ENCODE results near the gene FAM50A. TPM values are rescaled to one million over a fixed set of nuclear protein-coding genes. Genes with fewer than 3 reads are reported as not detected.

Gene FAM50A
- total RNA-seq, 4 donors from 2014 or later = 39.9 to 130 (median 52.0) TPM

DNA sequence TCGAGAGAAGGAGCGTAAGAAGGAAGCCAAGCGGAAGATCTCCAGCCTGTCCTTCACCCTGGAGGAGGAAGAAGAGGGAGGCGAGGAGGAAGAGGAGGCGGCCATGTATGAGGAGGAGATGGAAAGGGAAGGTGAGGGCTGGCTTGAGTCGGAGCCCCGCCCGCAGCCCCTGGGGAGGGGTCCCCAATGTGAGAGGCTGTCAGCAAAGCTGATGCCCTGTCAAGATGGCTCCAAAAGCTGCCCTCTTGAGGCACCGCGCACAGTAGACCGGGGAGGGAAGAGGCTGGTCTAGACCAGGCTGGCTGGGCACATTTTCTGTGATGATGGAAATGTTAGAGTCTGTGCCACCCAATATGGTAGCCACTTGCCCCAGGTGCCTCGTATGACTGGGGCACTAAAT, 2.5 kb downstream of the FAM50A start:
- no peak for DNase-seq
- no peak overlapping the region for H3K27ac ChIP-seq
- no peak overlapping the region for H3K4me3 ChIP-seq
- peaks cover 0 to 17% (median 8%) of the 10 kb centered on the region in 4 donors for H3K4me1 ChIP-seq
- no peaks in the 10 kb centered on the region for H3K9me3 ChIP-seq
- no peaks in the 10 kb centered on the region for H3K27me3 ChIP-seq
- TF ChIP-seq POLR2AphosphoS5 (IDR thresholded peaks at IDR 0.05) (no peak), EP300 (IDR thresholded peaks at IDR 0.05; ENCODE audit: low read depth) (no peak), POLR2A (IDR thresholded peaks at IDR 0.05) (no peak)
- TF ChIP-seq, protein P1, sequence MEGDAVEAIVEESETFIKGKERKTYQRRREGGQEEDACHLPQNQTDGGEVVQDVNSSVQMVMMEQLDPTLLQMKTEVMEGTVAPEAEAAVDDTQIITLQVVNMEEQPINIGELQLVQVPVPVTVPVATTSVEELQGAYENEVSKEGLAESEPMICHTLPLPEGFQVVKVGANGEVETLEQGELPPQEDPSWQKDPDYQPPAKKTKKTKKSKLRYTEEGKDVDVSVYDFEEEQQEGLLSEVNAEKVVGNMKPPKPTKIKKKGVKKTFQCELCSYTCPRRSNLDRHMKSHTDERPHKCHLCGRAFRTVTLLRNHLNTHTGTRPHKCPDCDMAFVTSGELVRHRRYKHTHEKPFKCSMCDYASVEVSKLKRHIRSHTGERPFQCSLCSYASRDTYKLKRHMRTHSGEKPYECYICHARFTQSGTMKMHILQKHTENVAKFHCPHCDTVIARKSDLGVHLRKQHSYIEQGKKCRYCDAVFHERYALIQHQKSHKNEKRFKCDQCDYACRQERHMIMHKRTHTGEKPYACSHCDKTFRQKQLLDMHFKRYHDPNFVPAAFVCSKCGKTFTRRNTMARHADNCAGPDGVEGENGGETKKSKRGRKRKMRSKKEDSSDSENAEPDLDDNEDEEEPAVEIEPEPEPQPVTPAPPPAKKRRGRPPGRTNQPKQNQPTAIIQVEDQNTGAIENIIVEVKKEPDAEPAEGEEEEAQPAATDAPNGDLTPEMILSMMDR (IDR thresholded peaks at IDR 0.05) = no peak
- in situ Hi-C loops (cut with MboI; ENCODE audit: low pct_ligation_motif_present in 1 of 4, low pct_unique_long_range_greater_than_20kb in 1 of 4, low sequenced_read_pairs in 3 of 4) = no loop called here
- no peaks in the 10 kb centered on the region for H3K36me3 ChIP-seq
- intact Hi-C loops (cut with DNase I; ENCODE audit: low total_unique reads) = no loop called here
- 92% methylated on average over 12 of the region's 12 CpGs; no CpG with 5 or more reads in 1 of the 2 donors for WGBS, 2 donors (ENCODE audit: low coverage in 1 of 2)

DNA sequence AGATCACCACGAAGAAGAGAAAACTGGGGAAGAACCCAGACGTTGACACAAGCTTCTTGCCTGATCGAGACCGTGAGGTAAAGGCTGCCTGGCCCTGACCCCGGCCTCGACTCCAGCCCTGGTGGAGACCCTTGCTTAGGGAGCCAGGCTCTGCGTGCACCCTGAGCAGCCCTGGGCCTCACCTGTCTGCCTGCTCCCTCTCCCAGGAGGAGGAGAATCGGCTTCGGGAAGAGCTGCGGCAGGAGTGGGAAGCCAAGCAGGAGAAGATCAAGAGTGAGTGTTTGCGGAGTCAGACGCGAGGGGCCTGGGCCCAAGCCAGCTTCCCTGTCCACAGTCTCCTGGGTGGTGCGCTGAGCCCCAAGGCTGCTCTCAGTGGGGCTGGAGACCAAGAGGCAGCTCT, 4.5 kb downstream of the FAM50A start:
- 90 to 100% methylated on average over 3 to 14 of the region's 14 CpGs for WGBS, 2 donors (ENCODE audit: low coverage in 1 of 2)
- in situ Hi-C loops (cut with MboI; ENCODE audit: low pct_ligation_motif_present in 1 of 4, low pct_unique_long_range_greater_than_20kb in 1 of 4, low sequenced_read_pairs in 3 of 4) = no loop called here

DNA sequence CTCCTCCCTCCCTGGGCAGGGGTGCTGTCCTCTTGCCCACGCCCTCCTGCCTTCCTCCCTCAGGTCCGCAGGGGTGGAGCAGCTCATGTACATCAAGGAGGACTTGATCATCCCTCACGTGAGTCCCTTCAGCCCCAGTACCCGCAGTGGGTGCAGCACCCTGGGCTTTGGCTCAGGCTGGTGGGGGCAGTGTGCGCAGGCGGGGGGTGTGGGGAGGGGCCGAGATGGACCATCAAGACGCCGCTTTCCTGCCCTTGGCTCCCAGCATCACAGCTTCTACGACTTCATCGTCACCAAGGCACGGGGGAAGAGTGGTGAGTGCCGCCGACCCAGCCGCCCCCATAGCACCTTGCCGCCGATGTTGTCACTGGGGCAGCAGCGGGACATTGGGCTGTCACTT, 5.7 kb downstream of the FAM50A start:
- Histone ChIP-seq H3K27me3 (no peaks in the 10 kb centered on the region), H3K4me3 (no peak overlapping the region), H3K9me3 (no peaks in the 10 kb centered on the region), H3K4me1 (peaks cover 0 to 12% (median 7%) of the 10 kb centered on the region in 4 donors), H3K27ac (no peak overlapping the region), H3K36me3 (no peaks in the 10 kb centered on the region)
- intact Hi-C loops (cut with DNase I; ENCODE audit: low total_unique reads) = loop anchor here (5.0 kb wide), 1 partner anchor 42 kb away; the partner anchor contains the start of gene DNASE1L1
- DNase-seq = no peak
- in situ Hi-C loops (cut with MboI; ENCODE audit: low pct_ligation_motif_present in 1 of 4, low pct_unique_long_range_greater_than_20kb in 1 of 4, low sequenced_read_pairs in 3 of 4) = no loop called here
- TF ChIP-seq POLR2AphosphoS5 (IDR thresholded peaks at IDR 0.05) (no peak), EP300 (IDR thresholded peaks at IDR 0.05; ENCODE audit: low read depth) (no peak), POLR2A (IDR thresholded peaks at IDR 0.05) (no peak)
- TF ChIP-seq, protein P1 (IDR thresholded peaks at IDR 0.05) = no peak
- WGBS, 2 donors (ENCODE audit: low coverage in 1 of 2) = 91% methylated on average over 18 of the region's 18 CpGs; no CpG with 5 or more reads in 1 of the 2 donors

More for the DNA sequence above, 4.5 kb downstream of the FAM50A start:
- Histone ChIP-seq H3K4me1 (peaks cover 0 to 16% (median 8%) of the 10 kb centered on the region in 4 donors), H3K4me3 (no peak overlapping the region), H3K36me3 (no peaks in the 10 kb centered on the region), H3K27ac (no peak overlapping the region), H3K9me3 (no peaks in the 10 kb centered on the region), H3K27me3 (no peaks in the 10 kb centered on the region)
- intact Hi-C loops (cut with DNase I; ENCODE audit: low total_unique reads) = no loop called here
- no peak for DNase-seq
- TF ChIP-seq, protein P1 (IDR thresholded peaks at IDR 0.05) = no peak
- no peak for TF ChIP-seq POLR2A (IDR thresholded peaks at IDR 0.05)
- no peak for TF ChIP-seq EP300 (IDR thresholded peaks at IDR 0.05; ENCODE audit: low read depth)
- no peak for TF ChIP-seq POLR2AphosphoS5 (IDR thresholded peaks at IDR 0.05)

DNA sequence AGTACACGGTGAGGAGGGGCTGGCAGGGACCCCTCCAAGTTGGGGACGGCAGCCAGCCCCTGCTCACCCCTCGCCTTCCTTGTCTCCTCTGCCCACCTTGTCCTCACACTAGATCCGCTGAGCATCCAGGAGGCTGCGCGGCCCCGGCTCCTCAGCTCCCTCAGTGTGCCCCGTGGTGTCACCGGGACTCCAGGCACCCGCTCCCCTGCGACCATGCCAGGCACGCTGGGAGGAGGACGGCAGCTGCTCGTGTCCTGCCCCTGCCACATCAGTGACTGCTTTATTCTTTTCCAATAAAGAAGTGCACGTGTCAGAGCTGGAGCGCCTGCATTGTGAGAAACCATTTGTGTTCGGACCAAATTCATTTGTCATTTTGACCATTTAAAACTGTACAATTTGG, 6.4 kb downstream of the FAM50A start:
- no peaks in the 10 kb centered on the region for H3K36me3 ChIP-seq
- WGBS, 2 donors (ENCODE audit: low coverage in 1 of 2) = 89% methylated on average over 17 of the region's 17 CpGs; no CpG with 5 or more reads in 1 of the 2 donors
- no peak overlapping the region for H3K27ac ChIP-seq
- no peaks in the 10 kb centered on the region for H3K27me3 ChIP-seq
- no peak overlapping the region for H3K4me3 ChIP-seq
- in situ Hi-C loops (cut with MboI; ENCODE audit: low pct_ligation_motif_present in 1 of 4, low pct_unique_long_range_greater_than_20kb in 1 of 4, low sequenced_read_pairs in 3 of 4) (no loop called here), intact Hi-C loops (cut with DNase I; ENCODE audit: low total_unique reads) (loop anchor here (5.0 kb wide), 1 partner anchor 43 kb away; the partner anchor contains the start of gene DNASE1L1)
- H3K9me3 ChIP-seq = no peaks in the 10 kb centered on the region
- H3K4me1 ChIP-seq = peaks cover 0 to 5% (median under 1%) of the 10 kb centered on the region in 4 donors
- no peak for DNase-seq
- TF ChIP-seq POLR2AphosphoS5 (IDR thresholded peaks at IDR 0.05) (no peak), POLR2A (IDR thresholded peaks at IDR 0.05) (no peak), EP300 (IDR thresholded peaks at IDR 0.05; ENCODE audit: low read depth) (no peak)
- TF ChIP-seq, protein P1 (IDR thresholded peaks at IDR 0.05) = no peak
